BE2C (cell line): ENCODE results near the gene MYO18B.

Experiments used
- DNase-seq: peaks from one replicate; pipeline ENCODE4 v3.0.0-alpha.2; 2020
- H3K27me3 ChIP-seq: fragments of 250-450 bp; sonication (Bioruptor Pico); 2 replicates; pipeline ENCODE4 v1.5.1; 2020; ENCODE audit warnings: mild to moderate bottlenecking
- H3K36me3 ChIP-seq: fragments of 250-450 bp; sonication (Bioruptor Pico); 2 replicates; pipeline ENCODE4 v1.5.1; 2020; ENCODE audit warnings: mild to moderate bottlenecking
- H3K4me1 ChIP-seq: fragments of 250-450 bp; sonication (Bioruptor Pico); 2 replicates; pipeline ENCODE4 v1.5.1; 2020
- H3K4me3 ChIP-seq: 2 replicates; pipeline ENCODE4 v1.5.1; 2011; ENCODE audit warnings: low read depth, low read length
- H3K9me3 ChIP-seq: fragments of 250-450 bp; sonication (Bioruptor Pico); 2 replicates; pipeline ENCODE4 v1.5.1; 2020
- CTCF ChIP-seq: IDR thresholded peaks from 2 replicates; pipeline ENCODE4 v1.5.1; 2012; ENCODE audit warnings: mild to moderate bottlenecking, low read depth, low read length

MYO18B gene

GRCh38 chr22:25848954-25849353 lies 107.0 kb downstream of the MYO18B start:
- no peaks in the 10 kb centered on the region for H3K27me3 ChIP-seq
- no peak overlapping the region for H3K4me3 ChIP-seq
- H3K4me1 ChIP-seq, result no peaks in the 10 kb centered on the region
- no peak for DNase-seq
- H3K36me3 ChIP-seq, result no peaks in the 10 kb centered on the region
- H3K9me3 ChIP-seq, result no peaks in the 10 kb centered on the region
- no peak for TF ChIP-seq CTCF

GRCh38 chr22:25849522-25849921 lies 107.5 kb downstream of the MYO18B start:
- no peak for DNase-seq
- Histone ChIP-seq H3K36me3 (no peaks in the 10 kb centered on the region), H3K27me3 (no peaks in the 10 kb centered on the region), H3K9me3 (no peaks in the 10 kb centered on the region), H3K4me1 (no peaks in the 10 kb centered on the region), H3K4me3 (no peak overlapping the region)
- TF ChIP-seq CTCF, result no peak

- TF ChIP-seq CTCF, result no peak
- no peak overlapping the region for H3K4me3 ChIP-seq
- no peaks in the 10 kb centered on the region for H3K27me3 ChIP-seq
- no peaks in the 10 kb centered on the region for H3K4me1 ChIP-seq
- H3K9me3 ChIP-seq, result no peaks in the 10 kb centered on the region
- no peak for DNase-seq
- no peaks in the 10 kb centered on the region for H3K36me3 ChIP-seq
These were observed 110.2 kb downstream of the MYO18B start for GRCh38 chr22:25852223-25852622.

GRCh38 chr22:25853078-25853477 lies 111.1 kb downstream of the MYO18B start:
- Histone ChIP-seq H3K4me1 (no peaks in the 10 kb centered on the region), H3K36me3 (no peaks in the 10 kb centered on the region), H3K4me3 (no peak overlapping the region), H3K9me3 (no peaks in the 10 kb centered on the region), H3K27me3 (no peaks in the 10 kb centered on the region)
- no peak for DNase-seq
- no peak for TF ChIP-seq CTCF

- Histone ChIP-seq H3K36me3 (no peaks in the 10 kb centered on the region), H3K9me3 (no peaks in the 10 kb centered on the region), H3K4me1 (no peaks in the 10 kb centered on the region), H3K4me3 (no peak overlapping the region), H3K27me3 (no peaks in the 10 kb centered on the region)
- peak; percentile 81 for TF ChIP-seq CTCF
- DNase-seq, result no peak
These were observed 111.7 kb downstream of the MYO18B start for GRCh38 chr22:25853501-25854284.

- Histone ChIP-seq H3K9me3 (no peaks in the 10 kb centered on the region), H3K4me1 (no peaks in the 10 kb centered on the region), H3K27me3 (no peaks in the 10 kb centered on the region), H3K4me3 (no peak overlapping the region), H3K36me3 (no peaks in the 10 kb centered on the region)
- TF ChIP-seq CTCF, result no peak
- DNase-seq, result no peak
These were observed 127.8 kb downstream of the MYO18B start for GRCh38 chr22:25869771-25870170.
